OCI-LY1 (cell line): ENCODE measurements around the gene UBXN10.

Source experiments
- H2AFZ ChIP-seq: fragments of 200-600 bp; sonication (generic), shearing (Covaris generic); 2 replicates; pipeline ENCODE4 v1.6.0; 2014; ENCODE audit warnings: antibody characterized with exemption, mild to moderate bottlenecking, low read length
- H3F3A ChIP-seq: fragments of 200-600 bp; sonication (generic), shearing (Covaris generic); 2 replicates; pipeline ENCODE4 v1.6.0; 2014; ENCODE audit warnings: mild to moderate bottlenecking, antibody characterized with exemption, low read length, moderate library complexity; ENCODE audit not compliant: insufficient read depth
- H3K27ac ChIP-seq: fragments of 200-600 bp; sonication (generic); 2 replicates; pipeline ENCODE4 v1.5.1; 2014; ENCODE audit warnings: low read length, mixed run types, mild to moderate bottlenecking, low read depth; ENCODE audit not compliant: poor library complexity, severe bottlenecking
- H3K27me3 ChIP-seq: fragments of 200-600 bp; sonication (generic); 2 replicates; pipeline ENCODE4 v1.6.0; 2014; ENCODE audit warnings: antibody characterized with exemption, mild to moderate bottlenecking, low read length, moderate library complexity; ENCODE audit not compliant: insufficient read depth
- H3K36me3 ChIP-seq: fragments of 200-600 bp; sonication (generic); 2 replicates; pipeline ENCODE4 v1.6.1; 2014; ENCODE audit warnings: mild to moderate bottlenecking, antibody characterized with exemption, low read length, moderate library complexity, mixed read lengths; ENCODE audit not compliant: insufficient read depth
- H3K4me1 ChIP-seq: fragments of 200-600 bp; sonication (generic); 2 replicates; pipeline ENCODE4 v1.5.1; 2014; ENCODE audit warnings: mild to moderate bottlenecking, low read length, moderate library complexity; ENCODE audit not compliant: insufficient read depth, severe bottlenecking
- H3K4me2 ChIP-seq: fragments of 200-600 bp; sonication (generic), shearing (Covaris generic); 2 replicates; pipeline ENCODE4 v1.6.1; 2014; ENCODE audit warnings: low read length
- H3K4me3 ChIP-seq: fragments of 200-600 bp; sonication (generic); 2 replicates; pipeline ENCODE4 v1.5.1; 2014; ENCODE audit warnings: low read length, low read depth, mild to moderate bottlenecking, mixed read lengths; ENCODE audit not compliant: poor library complexity, severe bottlenecking
- H3K79me2 ChIP-seq: fragments of 200-600 bp; shearing (Covaris generic); 2 replicates; pipeline ENCODE4 v1.6.1; 2016; ENCODE audit warnings: mixed run types, low read length, mixed read lengths; ENCODE audit not compliant: insufficient read depth
- H3K9ac ChIP-seq: fragments of 200-600 bp; sonication (generic), shearing (Covaris generic); 2 replicates; pipeline ENCODE4 v1.6.1; 2014; ENCODE audit warnings: mild to moderate bottlenecking, low read length, mixed read lengths
- H3K9me2 ChIP-seq: fragments of 200-600 bp; sonication (generic), shearing (Covaris generic); 2 replicates; pipeline ENCODE4 v1.6.1; 2014; ENCODE audit warnings: low read depth, mild to moderate bottlenecking, low read length, mixed read lengths
- H3K9me3 ChIP-seq: fragments of 200-600 bp; shearing (Covaris generic); 2 replicates; pipeline ENCODE4 v1.6.1; 2014; ENCODE audit warnings: low read length, mixed read lengths
- H4K20me1 ChIP-seq: fragments of 200-600 bp; sonication (generic), shearing (Covaris generic); 2 replicates; pipeline ENCODE4 v1.6.0; 2016; ENCODE audit warnings: mild to moderate bottlenecking, low read length; ENCODE audit not compliant: insufficient read depth
- CTCF ChIP-seq: fragments of 200-600 bp; sonication (generic), shearing (Covaris generic); IDR thresholded peaks from 2 replicates; pipeline ENCODE4 v1.5.1; 2017; ENCODE audit warnings: mild to moderate bottlenecking, antibody characterized with exemption, low read length, moderate library complexity, mixed read lengths
- EZH2 ChIP-seq: fragments of 200-600 bp; sonication (generic), shearing (Covaris generic); IDR thresholded peaks from 2 replicates; pipeline ENCODE4 v1.8.0; 2017; ENCODE audit warnings: borderline replicate concordance, mixed run types, mild to moderate bottlenecking, antibody characterized with exemption, low read length, moderate library complexity, mixed read lengths

Gene UBXN10

DNA sequence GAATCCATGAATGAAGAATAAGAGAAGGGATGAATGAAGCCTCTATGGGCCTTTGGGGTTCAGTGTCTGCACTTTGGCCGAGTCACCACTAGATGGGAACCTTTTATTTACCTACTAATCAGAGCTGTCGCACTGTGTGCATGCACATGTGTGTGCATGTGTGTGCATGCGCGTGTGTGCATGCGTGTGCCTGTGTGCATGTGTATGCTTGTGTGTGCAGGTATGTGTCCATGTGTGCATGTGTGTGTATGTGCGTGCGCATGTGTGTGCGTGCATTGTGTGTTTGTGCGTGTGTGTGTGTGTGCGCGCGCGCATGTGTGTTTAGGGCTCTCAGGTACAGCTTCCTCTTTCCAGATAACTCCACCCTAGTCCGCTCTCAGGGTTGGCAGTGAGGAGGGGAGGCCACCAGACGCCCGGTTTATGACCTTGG, 20.4 kb upstream of the UBXN10 start:
- no peaks in the 10 kb centered on the region; the same call in 1 of the 2 replicates for H3K36me3 ChIP-seq
- no peaks in the 10 kb centered on the region for H4K20me1 ChIP-seq
- H3F3A ChIP-seq: no peaks in the 10 kb centered on the region
- H3K27me3 ChIP-seq: peaks cover 4% of the 10 kb centered on the region; the same call in 1 of the 2 replicates
- no peaks in the 10 kb centered on the region for H3K4me1 ChIP-seq
- H3K9me3 ChIP-seq: peaks cover 3% of the 10 kb centered on the region; the same call in 1 of the 2 replicates
- no peak overlapping the region for H3K4me2 ChIP-seq
- no peak overlapping the region for H3K27ac ChIP-seq
- TF ChIP-seq EZH2 (no peak), CTCF (peak; percentile 52)
- H3K4me3 ChIP-seq: no peak overlapping the region
- H3K9me2 ChIP-seq: no peaks in the 10 kb centered on the region
- no peak overlapping the region for H3K9ac ChIP-seq
- no peak overlapping the region for H2AFZ ChIP-seq
- H3K79me2 ChIP-seq: no peaks in the 10 kb centered on the region

- Histone ChIP-seq H3K36me3 (no peaks in the 10 kb centered on the region; the same call in 1 of the 2 replicates), H3K4me2 (no peak overlapping the region), H3F3A (no peaks in the 10 kb centered on the region), H3K9ac (no peak overlapping the region), H3K4me3 (no peak overlapping the region), H3K4me1 (no peaks in the 10 kb centered on the region), H3K9me3 (no peaks in the 10 kb centered on the region), H2AFZ (no peak overlapping the region), H3K79me2 (no peaks in the 10 kb centered on the region), H3K27me3 (peaks cover 4% of the 10 kb centered on the region; the same call in 1 of the 2 replicates), H4K20me1 (no peaks in the 10 kb centered on the region), H3K9me2 (no peaks in the 10 kb centered on the region), H3K27ac (no peak overlapping the region)
- TF ChIP-seq CTCF: no peak
- TF ChIP-seq EZH2: no peak
These were observed 19.8 kb upstream of the UBXN10 start for GRCh38 chr1:20166051-20166450.

- H3K4me3 ChIP-seq: no peak overlapping the region
- H3K27me3 ChIP-seq: peaks cover 4% of the 10 kb centered on the region; the same call in 1 of the 2 replicates
- no peaks in the 10 kb centered on the region for H3K79me2 ChIP-seq
- no peak overlapping the region for H3K4me2 ChIP-seq
- no peaks in the 10 kb centered on the region for H4K20me1 ChIP-seq
- TF ChIP-seq EZH2 (no peak), CTCF (no peak)
- H2AFZ ChIP-seq: no peak overlapping the region
- H3K9me2 ChIP-seq: no peaks in the 10 kb centered on the region
- no peaks in the 10 kb centered on the region for H3F3A ChIP-seq
- H3K9ac ChIP-seq: no peak overlapping the region
- H3K9me3 ChIP-seq: no peaks in the 10 kb centered on the region
- H3K27ac ChIP-seq: no peak overlapping the region
- no peaks in the 10 kb centered on the region for H3K36me3 ChIP-seq
- H3K4me1 ChIP-seq: no peaks in the 10 kb centered on the region
These were observed 18.8 kb upstream of the UBXN10 start for GRCh38 chr1:20167126-20167525.
